H1 (cell line): ENCODE measurements around the gene TBC1D22A. TPM values are rescaled to one million over a fixed set of nuclear protein-coding genes. Genes with fewer than 3 reads are reported as not detected.

Experiments
- CTCF ChIA-PET: fragments of 300-600 bp; sonication (Branson Sonifier 250); formaldehyde crosslinking; loops from one replicate; lab custom pipeline; 2021; ENCODE audit not compliant: partially characterized antibody; lab: Charles Lee
- POLR2A ChIA-PET: fragments of 300-600 bp; sonication (Branson Sonifier 250); formaldehyde crosslinking; loops from one replicate; lab custom pipeline; 2021; ENCODE audit warnings: inconsistent platforms; ENCODE audit not compliant: partially characterized antibody; lab: Charles Lee
- DNase-seq, 2 experiments: peaks; one replicate each; pipeline versions ENCODE4 v3.0.0 to v3.0.0-alpha.2; 2010 to 2022; ENCODE audit warnings: low spot score in 2 of 2, low read depth in 1 of 2, mixed read lengths in 1 of 2
- FAIRE-seq: peaks from 2 replicates; lab custom pipeline; 2011; peaks lifted over from hg19 to GRCh38; lab: Jason Lieb, UNC
- H2AFZ ChIP-seq: 2 replicates; pipeline ENCODE4 v1.8.1; 2012; ENCODE audit warnings: low read length, inconsistent platforms
- H2AK5ac ChIP-seq: 2 replicates; pipeline ENCODE4 v1.6.1; 2013; ENCODE audit warnings: low read depth, low read length
- H2BK120ac ChIP-seq: replicated peaks from 2 replicates; pipeline ENCODE3; 2013; ENCODE audit warnings: low read depth, low read length, inconsistent platforms
- H2BK12ac ChIP-seq: 2 replicates; pipeline ENCODE4 v1.6.1; 2013; ENCODE audit warnings: low read depth, low read length
- H2BK15ac ChIP-seq: 2 replicates; pipeline ENCODE4 v1.6.1; 2013; ENCODE audit warnings: low read length
- H2BK20ac ChIP-seq: 2 replicates; pipeline ENCODE4 v1.6.1; 2013; ENCODE audit warnings: low read length
- H2BK5ac ChIP-seq: 2 replicates; pipeline ENCODE4 v1.6.1; 2013; ENCODE audit warnings: low read depth, low read length
- H3K14ac ChIP-seq: 2 replicates; pipeline ENCODE4 v1.6.1; 2013; ENCODE audit warnings: inconsistent platforms; ENCODE audit not compliant: insufficient read length
- H3K18ac ChIP-seq: 2 replicates; pipeline ENCODE4 v1.6.1; 2013; ENCODE audit warnings: low read length; ENCODE audit errors: extremely low read depth
- H3K23ac ChIP-seq: 2 replicates; pipeline ENCODE4 v1.6.1; 2013; ENCODE audit warnings: inconsistent platforms; ENCODE audit not compliant: insufficient read length
- H3K23me2 ChIP-seq: 2 replicates; pipeline ENCODE4 v1.6.1; 2013; ENCODE audit warnings: low read depth, low read length
- H3K27ac ChIP-seq: 2 replicates; pipeline ENCODE4 v1.6.1; 2011; ENCODE audit warnings: low read depth, low read length, inconsistent platforms
- H3K27me3 ChIP-seq, 4 experiments: replicated peaks in 1 of 4; 1 replicate in 1 of 4; 2 replicates in 3 of 4; pipeline versions ENCODE4 v1.6.1 to v1.8.1; 2011 to 2013; ENCODE audit warnings: low read length in 3 of 4, mild to moderate bottlenecking in 3 of 4, inconsistent platforms in 2 of 4, mixed read lengths in 2 of 4, moderate library complexity in 1 of 4; ENCODE audit not compliant: control insufficient read depth in 3 of 4, insufficient read depth in 3 of 4; ENCODE audit errors: extremely low read depth in 1 of 4
- H3K36me3 ChIP-seq, 4 experiments: 2 replicates each; pipeline versions ENCODE4 v1.6.1 to v1.8.1; 2011 to 2013; ENCODE audit warnings: mild to moderate bottlenecking in 4 of 4, low read length in 3 of 4, moderate library complexity in 2 of 4, control low read depth in 1 of 4, inconsistent platforms in 1 of 4; ENCODE audit not compliant: insufficient read depth in 4 of 4, control insufficient read depth in 2 of 4
- H3K4ac ChIP-seq: replicated peaks from 2 replicates; pipeline ENCODE3; 2013; ENCODE audit warnings: low read length, low read depth, mixed read lengths, inconsistent platforms; ENCODE audit not compliant: insufficient read length
- H3K4me1 ChIP-seq, 4 experiments: replicated peaks in 1 of 4; 1 replicate in 1 of 4; 2 replicates in 3 of 4; pipeline versions ENCODE4 v1.6.1 to v1.8.1; 2011 to 2013; ENCODE audit warnings: low read length in 3 of 4, inconsistent platforms in 2 of 4, mixed read lengths in 1 of 4; ENCODE audit not compliant: insufficient read depth in 4 of 4, control insufficient read depth in 3 of 4
- H3K4me2 ChIP-seq, 2 experiments: 2 replicates each; pipeline versions ENCODE4 v1.6.1 to v1.8.1; 2011 to 2013; ENCODE audit warnings: low read depth in 2 of 2, low read length in 2 of 2, control low read depth in 1 of 2, inconsistent platforms in 1 of 2, mild to moderate bottlenecking in 1 of 2; ENCODE audit not compliant: insufficient read depth in 1 of 2
- H3K4me3 ChIP-seq, 4 experiments: fragments of 200-600, 300-600 bp in 1 of 4; sonication (generic), shearing (Covaris generic), sonication (Bioruptor Twin) in 1 of 4; 2 replicates each; pipeline versions ENCODE4 v1.5.1 to v1.8.1; 2011 to 2016; ENCODE audit warnings: low read length in 4 of 4, low read depth in 3 of 4, control low read depth in 2 of 4, inconsistent platforms in 2 of 4, mild to moderate bottlenecking in 2 of 4, mixed read lengths in 1 of 4, moderate library complexity in 1 of 4; ENCODE audit not compliant: insufficient read depth in 2 of 4; ENCODE audit errors: extremely low read depth in 1 of 4
- H3K56ac ChIP-seq: replicated peaks from 2 replicates; pipeline ENCODE3; 2013; ENCODE audit warnings: low read depth, mild to moderate bottlenecking, mixed read lengths, low read length, inconsistent platforms; ENCODE audit not compliant: insufficient read length
- H3K79me1 ChIP-seq: 2 replicates; pipeline ENCODE4 v1.6.1; 2013; ENCODE audit warnings: low read depth, low read length, control low read depth
- H3K79me2 ChIP-seq, 2 experiments: 2 replicates each; pipeline versions ENCODE4 v1.6.1 to v1.8.1; 2012 to 2013; ENCODE audit warnings: low read length in 2 of 2, mild to moderate bottlenecking in 2 of 2, inconsistent platforms in 1 of 2; ENCODE audit not compliant: insufficient read depth in 2 of 2, control insufficient read depth in 1 of 2
- H3K9ac ChIP-seq, 4 experiments: replicated peaks in 1 of 4; 1 replicate in 1 of 4; 2 replicates in 3 of 4; pipeline versions ENCODE4 v1.6.1 to v1.8.1; 2011 to 2013; ENCODE audit warnings: low read depth in 3 of 4, low read length in 3 of 4, control low read depth in 2 of 4, mild to moderate bottlenecking in 2 of 4, moderate library complexity in 2 of 4, inconsistent platforms in 1 of 4; ENCODE audit errors: extremely low read depth in 1 of 4
- H3K9me3 ChIP-seq, 2 experiments: 2 replicates each; pipeline versions ENCODE4 v1.6.1 to v1.8.1; 2012 to 2013; ENCODE audit warnings: mild to moderate bottlenecking in 2 of 2, moderate library complexity in 2 of 2, control low read depth in 1 of 2, inconsistent platforms in 1 of 2, low read depth in 1 of 2, low read length in 1 of 2, mixed read lengths in 1 of 2; ENCODE audit not compliant: insufficient read depth in 2 of 2
- H4K20me1 ChIP-seq, 2 experiments: replicated peaks in 1 of 2; 2 replicates each; pipeline versions ENCODE3 to v1.8.1; 2011 to 2013; ENCODE audit warnings: inconsistent platforms in 2 of 2, low read length in 2 of 2, mild to moderate bottlenecking in 1 of 2; ENCODE audit not compliant: insufficient read depth in 2 of 2, control insufficient read depth in 1 of 2
- H4K5ac ChIP-seq: 2 replicates; pipeline ENCODE4 v1.6.1; 2013; ENCODE audit warnings: low read length, low read depth, mixed read lengths, inconsistent platforms; ENCODE audit not compliant: insufficient read length
- H4K8ac ChIP-seq: 2 replicates; pipeline ENCODE4 v1.8.0; 2013; ENCODE audit warnings: mild to moderate bottlenecking, moderate library complexity, low read length, inconsistent platforms; ENCODE audit not compliant: insufficient read depth; ENCODE audit errors: extremely low read depth
- H4K91ac ChIP-seq: replicated peaks from 2 replicates; pipeline ENCODE3; 2013; ENCODE audit warnings: low read length, mixed read lengths, inconsistent platforms; ENCODE audit not compliant: insufficient read length
- ATF2 ChIP-seq: IDR thresholded peaks from 2 replicates; pipeline ENCODE4 v1.6.1; 2012; ENCODE audit warnings: low read length, inconsistent platforms
- E2F6 ChIP-seq: IDR thresholded peaks from 2 replicates; pipeline ENCODE4 v1.6.1; 2012; ENCODE audit warnings: inconsistent platforms
- HDAC2 ChIP-seq, 2 experiments: fragments of 300-600 bp in 1 of 2; sonication (generic) in 1 of 2; IDR thresholded peaks; 2 replicates each; pipeline ENCODE4 v1.6.1; 2011 to 2012; ENCODE audit warnings: low read depth in 2 of 2, low read length in 2 of 2, mild to moderate bottlenecking in 2 of 2, moderate library complexity in 2 of 2, borderline replicate concordance in 1 of 2, inconsistent platforms in 1 of 2
- RBBP5 ChIP-seq: IDR thresholded peaks from 2 replicates; pipeline ENCODE4 v1.7.1; 2012; ENCODE audit warnings: low read depth, mild to moderate bottlenecking, inconsistent platforms, low read length, moderate library complexity, borderline replicate concordance
- RNF2 ChIP-seq: fragments of 200-900, 300-1000 bp; sonication (generic); IDR thresholded peaks from 2 replicates; pipeline ENCODE4 v1.7.1; 2016; ENCODE audit warnings: borderline replicate concordance, low read depth, mild to moderate bottlenecking, antibody characterized with exemption, low read length; ENCODE audit not compliant: poor library complexity, severe bottlenecking; ENCODE audit errors: missing control alignments
- SAP30 ChIP-seq: fragments of 300-600 bp; sonication (generic); IDR thresholded peaks from 2 replicates; pipeline ENCODE4 v1.7.1; 2012; ENCODE audit warnings: low read length, moderate library complexity, mild to moderate bottlenecking, inconsistent platforms; ENCODE audit not compliant: insufficient read depth, insufficient replicate concordance
- SIX5 ChIP-seq: IDR thresholded peaks from 2 replicates; pipeline ENCODE4 v1.6.1; 2011; ENCODE audit warnings: mild to moderate bottlenecking, low read depth, low read length
- TAF1 ChIP-seq: IDR thresholded peaks from 2 replicates; pipeline ENCODE4 v1.6.1; 2011; ENCODE audit warnings: mild to moderate bottlenecking, low read depth, low read length
- TEAD4 ChIP-seq: IDR thresholded peaks from 2 replicates; pipeline ENCODE4 v1.6.1; 2012; ENCODE audit warnings: low read depth, low read length, inconsistent platforms, mixed read lengths
- WGBS, 2 experiments: shearing (Covaris generic) in 1 of 2; methylation state at CpG; one replicate each; pipeline versions ENCODE4 v1.1.6 to v1.1.7; 2013 to 2015; ENCODE audit warnings: low lambda C conversion rate in 2 of 2, mixed read lengths in 2 of 2, inconsistent platforms in 1 of 2, low coverage in 1 of 2, missing lambda C conversion rate in 1 of 2; ENCODE audit not compliant: insufficient replicate concordance in 2 of 2, insufficient coverage in 1 of 2, insufficient read length in 1 of 2; ENCODE audit errors: extremely low coverage in 1 of 2, missing lambda C conversion rate in 1 of 2; 5-methylcytosine and 5-hydroxymethylcytosine counted together
- polyA plus RNA-seq, 7 experiments: library from polyadenylated mRNA; depleted of rRNA in 3 of 7; stranded (reverse) in 5 of 7; unstranded in 2 of 7; fragments of >200 nt in 5 of 7; fragments of 200-250 nt in 2 of 7; gene quantifications; 1 replicate in 5 of 7; 2 replicates in 1 of 7; 4 replicates in 1 of 7; pipeline versions ENCODE4 v1.2.1 to v1.2.3, GENCODE V29; 2011 to 2013; ENCODE audit warnings: missing spikeins in 2 of 7, mixed read lengths in 2 of 7
- total RNA-seq: library from RNA; stranded (reverse); fragmentation: NEBNext Ultra II Directional; extraction: Animal tissue kit (Norgen Biotek cat#: 25700); gene quantifications from 2 replicates; pipeline ENCODE4 v1.2.1, GENCODE V29; 2021

Gene TBC1D22A
- total and polyA plus RNA-seq, 2 of the 8 experiments (the other 6 are each of a cell fraction or from before 2014, with no cell fraction given) = 11.9 to 18.4 TPM

GRCh38 chr22:46956498-46957215 lies 194.2 kb downstream of the TBC1D22A start:
- no peak overlapping the region for H3K14ac ChIP-seq
- H4K5ac ChIP-seq = no peak overlapping the region
- no peak overlapping the region for H4K91ac ChIP-seq
- CTCF ChIA-PET = no interaction called here
- no peaks in the 10 kb centered on the region for H3K23me2 ChIP-seq
- whole genome bisulfite sequencing, 2 experiments = 87% methylated on average over 19 of the region's 19 CpGs; no CpG with 5 or more reads in 1 of the 2 experiments
- H2BK5ac ChIP-seq = no peak overlapping the region
- DNase-seq (no peak), FAIRE-seq (no peak)
- H3K23ac ChIP-seq = no peak overlapping the region
- H3K9me3 ChIP-seq = no peaks in the 10 kb centered on the region
- H2AFZ ChIP-seq = no peak overlapping the region
- H3K18ac ChIP-seq = no peak overlapping the region
- no peak overlapping the region for H2BK12ac ChIP-seq
- H3K79me1 ChIP-seq = peaks cover 5% of the 10 kb centered on the region; the same call in 1 of the 2 replicates
- no peak overlapping the region for H3K4ac ChIP-seq
- H4K8ac ChIP-seq = no peak overlapping the region; the same call in 1 of the 2 replicates
- peaks cover 0 to 3% of the 10 kb centered on the region in 2 experiments for H4K20me1 ChIP-seq
- no peak overlapping the region for H3K4me3 ChIP-seq
- no peak overlapping the region for H3K56ac ChIP-seq
- no peaks in the 10 kb centered on the region; a peak in 1 of 4 replicates for H3K79me2 ChIP-seq
- H3K27me3 ChIP-seq = no peaks in the 10 kb centered on the region
- no peak overlapping the region for H2BK15ac ChIP-seq
- no peak overlapping the region for H3K9ac ChIP-seq
- H2AK5ac ChIP-seq = no peak overlapping the region
- no peak overlapping the region for H3K4me2 ChIP-seq
- H2BK120ac ChIP-seq = no peak overlapping the region
- H3K4me1 ChIP-seq = peaks cover 0 to 13% (median 6%) of the 10 kb centered on the region in 4 experiments; a peak in 6 of 7 replicates
- POLR2A ChIA-PET = interaction anchor here (1.2 kb wide), 1 partner anchor 168 kb away, joined by 4 read pairs; no protein-coding TSS in a partner anchor
- no peaks in the 10 kb centered on the region for H3K36me3 ChIP-seq
- no peak overlapping the region for H2BK20ac ChIP-seq
- H3K27ac ChIP-seq = no peak overlapping the region
- no peak for TF ChIP-seq SAP30
- no peak for TF ChIP-seq RBBP5
- no peak for TF ChIP-seq TEAD4
- TF ChIP-seq E2F6 = no peak
- TF ChIP-seq HDAC2 (IDR thresholded peaks at IDR 0.05; ENCODE audit: borderline replicate concordance in 1 of 2, low read depth in 2 of 2, low read length in 2 of 2) = no peak
- no peak for TF ChIP-seq TAF1
- TF ChIP-seq ATF2 = no peak
- TF ChIP-seq RNF2 = no peak
- no peak for TF ChIP-seq SIX5
